Activated effector memory CD4-positive, alpha-beta T cell treated with anti-CD3 and anti-CD28 coated beads, Interleukin-2, amount 50 U/mL, for 16 hours (primary cell): ENCODE data around the gene CRKL.

Experiments used
- DNase-seq: peaks from one replicate; pipeline ENCODE4 v3.0.0-alpha.2; 2020

Gene CRKL

GRCh38 chr22:20987375-20987774, 70.2 kb downstream of the CRKL start:
- DNase-seq, result no peak

GRCh38 chr22:20988573-20989322, 71.5 kb downstream of the CRKL start:
- no peak for DNase-seq

- no peak for DNase-seq
These were observed 72.3 kb downstream of the CRKL start for GRCh38 chr22:20989323-20990138.

- no peak for DNase-seq
These were observed 73.3 kb downstream of the CRKL start for GRCh38 chr22:20990184-20991180.

- no peak for DNase-seq
These were observed 74.2 kb downstream of the CRKL start for GRCh38 chr22:20991252-20992055.

- no peak for DNase-seq
These were observed 74.8 kb downstream of the CRKL start for GRCh38 chr22:20992056-20992442.

GRCh38 chr22:20992456-20993303, 75.5 kb downstream of the CRKL start:
- DNase-seq, result no peak

GRCh38 chr22:20993304-20994127, 76.3 kb downstream of the CRKL start:
- no peak for DNase-seq

- DNase-seq, result no peak
These were observed 77.1 kb downstream of the CRKL start for GRCh38 chr22:20994128-20994901.

- no peak for DNase-seq
These were observed 77.7 kb downstream of the CRKL start for GRCh38 chr22:20994902-20995241.

- no peak for DNase-seq
These were observed 78.3 kb downstream of the CRKL start for GRCh38 chr22:20995329-20996030.

GRCh38 chr22:20996031-20996410, 78.8 kb downstream of the CRKL start:
- DNase-seq, result no peak

GRCh38 chr22:20996598-20997535, 79.7 kb downstream of the CRKL start:
- DNase-seq, result no peak

GRCh38 chr22:20997536-20998257, 80.5 kb downstream of the CRKL start:
- DNase-seq, result no peak

GRCh38 chr22:20998411-20999336, 81.5 kb downstream of the CRKL start:
- DNase-seq, result no peak
